Measurements from ENCODE around the gene CNTNAP2. TPM values are rescaled to one million over a fixed set of nuclear protein-coding genes. Genes with fewer than 3 reads are reported as not detected.

Gene CNTNAP2
- total and polyA plus RNA-seq, 4 donors, result 0.14 to 2.3 (median 1.1) TPM

- TF ChIP-seq HNF4A (conservative IDR thresholded peaks at IDR 0.05), result no peak
- TF ChIP-seq, protein P1, sequence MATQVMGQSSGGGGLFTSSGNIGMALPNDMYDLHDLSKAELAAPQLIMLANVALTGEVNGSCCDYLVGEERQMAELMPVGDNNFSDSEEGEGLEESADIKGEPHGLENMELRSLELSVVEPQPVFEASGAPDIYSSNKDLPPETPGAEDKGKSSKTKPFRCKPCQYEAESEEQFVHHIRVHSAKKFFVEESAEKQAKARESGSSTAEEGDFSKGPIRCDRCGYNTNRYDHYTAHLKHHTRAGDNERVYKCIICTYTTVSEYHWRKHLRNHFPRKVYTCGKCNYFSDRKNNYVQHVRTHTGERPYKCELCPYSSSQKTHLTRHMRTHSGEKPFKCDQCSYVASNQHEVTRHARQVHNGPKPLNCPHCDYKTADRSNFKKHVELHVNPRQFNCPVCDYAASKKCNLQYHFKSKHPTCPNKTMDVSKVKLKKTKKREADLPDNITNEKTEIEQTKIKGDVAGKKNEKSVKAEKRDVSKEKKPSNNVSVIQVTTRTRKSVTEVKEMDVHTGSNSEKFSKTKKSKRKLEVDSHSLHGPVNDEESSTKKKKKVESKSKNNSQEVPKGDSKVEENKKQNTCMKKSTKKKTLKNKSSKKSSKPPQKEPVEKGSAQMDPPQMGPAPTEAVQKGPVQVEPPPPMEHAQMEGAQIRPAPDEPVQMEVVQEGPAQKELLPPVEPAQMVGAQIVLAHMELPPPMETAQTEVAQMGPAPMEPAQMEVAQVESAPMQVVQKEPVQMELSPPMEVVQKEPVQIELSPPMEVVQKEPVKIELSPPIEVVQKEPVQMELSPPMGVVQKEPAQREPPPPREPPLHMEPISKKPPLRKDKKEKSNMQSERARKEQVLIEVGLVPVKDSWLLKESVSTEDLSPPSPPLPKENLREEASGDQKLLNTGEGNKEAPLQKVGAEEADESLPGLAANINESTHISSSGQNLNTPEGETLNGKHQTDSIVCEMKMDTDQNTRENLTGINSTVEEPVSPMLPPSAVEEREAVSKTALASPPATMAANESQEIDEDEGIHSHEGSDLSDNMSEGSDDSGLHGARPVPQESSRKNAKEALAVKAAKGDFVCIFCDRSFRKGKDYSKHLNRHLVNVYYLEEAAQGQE (IDR thresholded peaks at IDR 0.05), result no peak
- TF ChIP-seq, protein P2, sequence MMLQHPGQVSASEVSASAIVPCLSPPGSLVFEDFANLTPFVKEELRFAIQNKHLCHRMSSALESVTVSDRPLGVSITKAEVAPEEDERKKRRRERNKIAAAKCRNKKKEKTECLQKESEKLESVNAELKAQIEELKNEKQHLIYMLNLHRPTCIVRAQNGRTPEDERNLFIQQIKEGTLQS (IDR thresholded peaks at IDR 0.05), result no peak
- TF ChIP-seq YY1 (IDR thresholded peaks at IDR 0.05), result no peak
- no peak for TF ChIP-seq GABPA (IDR thresholded peaks at IDR 0.05 in 1 of 2, conservative IDR thresholded peaks at IDR 0.05 in 1 of 2)
- no peak for TF ChIP-seq SP1 (IDR thresholded peaks at IDR 0.05)
- TF ChIP-seq HNF4G (IDR thresholded peaks at IDR 0.05), result no peak
- no peak for TF ChIP-seq RAD21 (IDR thresholded peaks at IDR 0.05)
- TF ChIP-seq FOXA1 (IDR thresholded peaks at IDR 0.05), result no peak
- no peak for TF ChIP-seq JUND (IDR thresholded peaks at IDR 0.05)
- TF ChIP-seq, protein P3, sequence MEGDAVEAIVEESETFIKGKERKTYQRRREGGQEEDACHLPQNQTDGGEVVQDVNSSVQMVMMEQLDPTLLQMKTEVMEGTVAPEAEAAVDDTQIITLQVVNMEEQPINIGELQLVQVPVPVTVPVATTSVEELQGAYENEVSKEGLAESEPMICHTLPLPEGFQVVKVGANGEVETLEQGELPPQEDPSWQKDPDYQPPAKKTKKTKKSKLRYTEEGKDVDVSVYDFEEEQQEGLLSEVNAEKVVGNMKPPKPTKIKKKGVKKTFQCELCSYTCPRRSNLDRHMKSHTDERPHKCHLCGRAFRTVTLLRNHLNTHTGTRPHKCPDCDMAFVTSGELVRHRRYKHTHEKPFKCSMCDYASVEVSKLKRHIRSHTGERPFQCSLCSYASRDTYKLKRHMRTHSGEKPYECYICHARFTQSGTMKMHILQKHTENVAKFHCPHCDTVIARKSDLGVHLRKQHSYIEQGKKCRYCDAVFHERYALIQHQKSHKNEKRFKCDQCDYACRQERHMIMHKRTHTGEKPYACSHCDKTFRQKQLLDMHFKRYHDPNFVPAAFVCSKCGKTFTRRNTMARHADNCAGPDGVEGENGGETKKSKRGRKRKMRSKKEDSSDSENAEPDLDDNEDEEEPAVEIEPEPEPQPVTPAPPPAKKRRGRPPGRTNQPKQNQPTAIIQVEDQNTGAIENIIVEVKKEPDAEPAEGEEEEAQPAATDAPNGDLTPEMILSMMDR (IDR thresholded peaks at IDR 0.05; ENCODE audit: low read depth, low read length, missing input control), result no peak
- TF ChIP-seq, protein P4, sequence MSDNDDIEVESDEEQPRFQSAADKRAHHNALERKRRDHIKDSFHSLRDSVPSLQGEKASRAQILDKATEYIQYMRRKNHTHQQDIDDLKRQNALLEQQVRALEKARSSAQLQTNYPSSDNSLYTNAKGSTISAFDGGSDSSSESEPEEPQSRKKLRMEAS (IDR thresholded peaks at IDR 0.05), result no peak
- DNase-seq (ENCODE audit: low spot score), result no peak
- WGBS, result 42% methylated on average over 4 of the region's 4 CpGs
- Histone ChIP-seq H3K4me3 (ENCODE audit: low read depth in 1 of 3, low read length in 3 of 3) (no peak overlapping the region), H3K36me3 (ENCODE audit: control insufficient read depth in 4 of 4, insufficient read depth in 3 of 4, low read depth in 1 of 4, low read length in 3 of 4) (no peaks in the 10 kb centered on the region), H3K9ac (ENCODE audit: low read depth in 1 of 2, low read length in 2 of 2) (no peak overlapping the region), H3K9me3 (ENCODE audit: control insufficient read depth in 4 of 4, low read length in 3 of 4) (no peaks in the 10 kb centered on the region), H3K27me3 (ENCODE audit: control insufficient read depth in 4 of 4, insufficient read depth in 4 of 4, low read length in 3 of 4) (peaks cover 0 to 2% (median under 1%) of the 10 kb centered on the region in 4 donors), H3K27ac (ENCODE audit: low read depth in 1 of 2, low read length in 2 of 2) (no peak overlapping the region), H3K4me1 (ENCODE audit: control insufficient read depth in 4 of 4, insufficient read depth in 4 of 4, low read length in 3 of 4) (no peaks in the 10 kb centered on the region)
These were observed 1162.9 kb downstream of the CNTNAP2 start for GRCh38 chr7:147279514-147279913.

- Histone ChIP-seq H3K9me3 (ENCODE audit: control insufficient read depth in 4 of 4, low read length in 3 of 4) (no peaks in the 10 kb centered on the region), H3K27me3 (ENCODE audit: control insufficient read depth in 4 of 4, insufficient read depth in 4 of 4, low read length in 3 of 4) (peaks cover 0 to 2% (median 1%) of the 10 kb centered on the region in 4 donors), H3K4me3 (ENCODE audit: low read depth in 1 of 3, low read length in 3 of 3) (no peak overlapping the region), H3K27ac (ENCODE audit: low read depth in 1 of 2, low read length in 2 of 2) (no peak overlapping the region), H3K4me1 (ENCODE audit: control insufficient read depth in 4 of 4, insufficient read depth in 4 of 4, low read length in 3 of 4) (no peaks in the 10 kb centered on the region), H3K9ac (ENCODE audit: low read depth in 1 of 2, low read length in 2 of 2) (no peak overlapping the region), H3K36me3 (ENCODE audit: control insufficient read depth in 4 of 4, insufficient read depth in 3 of 4, low read depth in 1 of 4, low read length in 3 of 4) (no peaks in the 10 kb centered on the region)
- no peak for DNase-seq (ENCODE audit: low spot score)
- TF ChIP-seq HNF4G (IDR thresholded peaks at IDR 0.05), result no peak
- TF ChIP-seq, protein P2 (IDR thresholded peaks at IDR 0.05), result no peak
- no peak for TF ChIP-seq GABPA (IDR thresholded peaks at IDR 0.05 in 1 of 2, conservative IDR thresholded peaks at IDR 0.05 in 1 of 2)
- TF ChIP-seq YY1 (IDR thresholded peaks at IDR 0.05), result no peak
- TF ChIP-seq RXRA (IDR thresholded peaks at IDR 0.05), result no peak
- WGBS, result 33% methylated on average over 2 of the region's 2 CpGs
These were observed 1163.4 kb downstream of the CNTNAP2 start for GRCh38 chr7:147279964-147280374.
